HepG2 (cell line): ENCODE results near the gene DOCK1. TPM values are rescaled to one million over a fixed set of nuclear protein-coding genes. Genes with fewer than 3 reads are reported as not detected.

Experiments used
- ATAC-seq: fragments of 200-7000 bp; cut with Tn5 transposase; 3 replicates; pipeline ENCODE4 v1.9.1; 2020; ENCODE audit warnings: mild to moderate bottlenecking, moderate library complexity
- BruUV-seq: library from RNA; stranded (reverse); fragments of 400-500 nt; replicated peaks from 2 replicates; lab custom pipeline; 2021; lab: Mats Ljungman, UMichigan
- CTCF ChIA-PET: fragments of 300-600 bp; formaldehyde crosslinking; extraction: SDS; loops from one replicate; lab custom pipeline; 2021; ENCODE audit warnings: low total read pairs, inconsistent platforms, low intra/inter-chr PET ratio; lab: Yijun Ruan, JAX
- POLR2A ChIA-PET: fragments of 350-600 bp; sonication (Branson Sonifier 250); formaldehyde crosslinking; loops from one replicate; lab custom pipeline; 2020; ENCODE audit warnings: antibody characterized with exemption, inconsistent platforms; lab: Yijun Ruan, JAX
- DNase-seq: peaks from one replicate; pipeline ENCODE4 v3.0.0-alpha.2; 2015; ENCODE audit warnings: low spot score
- FAIRE-seq: peaks from 3 replicates; lab custom pipeline; 2011; peaks lifted over from hg19 to GRCh38; lab: Jason Lieb, UNC
- H2AFZ ChIP-seq: one replicate; pipeline ENCODE4 v1.6.1; 2011; ENCODE audit warnings: low read length, inconsistent platforms
- H3K27ac ChIP-seq: fragments of 300-600 bp; 3 replicates; pipeline ENCODE4 v1.8.0; 2011; ENCODE audit warnings: mixed run types, mild to moderate bottlenecking, mixed read lengths, low read length, inconsistent platforms; ENCODE audit not compliant: insufficient read depth; ENCODE audit errors: extremely low read length
- H3K27me3 ChIP-seq, 2 experiments: fragments of 200-600 bp in 1 of 2; 2 replicates in 1 of 2; 3 replicates in 1 of 2; pipeline versions ENCODE4 v1.6.0 to v1.8.0; 2011; ENCODE audit warnings: low read length in 2 of 2, mild to moderate bottlenecking in 2 of 2, moderate library complexity in 2 of 2, inconsistent platforms in 1 of 2; ENCODE audit not compliant: insufficient read depth in 2 of 2, control insufficient read depth in 1 of 2
- H3K36me3 ChIP-seq, 2 experiments: fragments of 200-600 bp in 1 of 2; replicated peaks in 1 of 2; 2 replicates in 1 of 2; 3 replicates in 1 of 2; pipeline versions ENCODE4 v1.5.1 to v1.8.0; 2011; ENCODE audit warnings: low read length in 2 of 2, inconsistent platforms in 1 of 2; ENCODE audit not compliant: insufficient read depth in 2 of 2, control insufficient read depth in 1 of 2
- H3K4me1 ChIP-seq: 2 replicates; pipeline ENCODE4 v1.5.1; 2012; ENCODE audit warnings: low read length, inconsistent platforms; ENCODE audit not compliant: insufficient read depth
- H3K4me2 ChIP-seq: 2 replicates; pipeline ENCODE4 v1.6.0; 2011; ENCODE audit warnings: low read depth, low read length, inconsistent platforms
- H3K4me3 ChIP-seq, 3 experiments: fragments of 200-600 bp in 1 of 3; sonication (generic), shearing (Covaris generic) in 1 of 3; replicated peaks in 1 of 3; 2 replicates each; pipeline ENCODE4 v1.5.1; 2011 to 2016; ENCODE audit warnings: low read length in 3 of 3, inconsistent platforms in 2 of 3, low read depth in 2 of 3, mild to moderate bottlenecking in 2 of 3, control low read depth in 1 of 3, mixed read lengths in 1 of 3; ENCODE audit not compliant: insufficient read depth in 1 of 3
- H3K79me2 ChIP-seq: one replicate; pipeline ENCODE4 v1.6.1; 2011; ENCODE audit warnings: low read length, inconsistent platforms; ENCODE audit not compliant: insufficient read depth
- H3K9ac ChIP-seq: 2 replicates; pipeline ENCODE4 v1.6.0; 2011; ENCODE audit warnings: mild to moderate bottlenecking, low read depth, low read length, inconsistent platforms; ENCODE audit not compliant: insufficient read depth
- H3K9me3 ChIP-seq: 2 replicates; pipeline ENCODE4 v1.5.1; 2012; ENCODE audit warnings: mild to moderate bottlenecking, low read length
- H4K20me1 ChIP-seq: 2 replicates; pipeline ENCODE4 v1.6.0; 2011; ENCODE audit warnings: inconsistent platforms, mild to moderate bottlenecking, low read length, moderate library complexity; ENCODE audit not compliant: insufficient read depth
- EED ChIP-seq: sonication (generic); formaldehyde crosslinking; IDR thresholded peaks from 2 replicates; pipeline ENCODE4 v1.5.0; 2020; ENCODE audit warnings: mild to moderate bottlenecking, missing genetic modification reagents
- HNRNPUL1 ChIP-seq: fragments of 200-400 bp; formaldehyde crosslinking; IDR thresholded peaks from 2 replicates; pipeline ENCODE4 v1.6.1; 2017; ENCODE audit warnings: low read depth, mild to moderate bottlenecking, low read length, moderate library complexity
- MAF1 ChIP-seq: sonication (generic); formaldehyde crosslinking; IDR thresholded peaks from 2 replicates; pipeline ENCODE4 v1.5.0; 2020; ENCODE audit warnings: missing genetic modification reagents, borderline replicate concordance
- MEIS1 ChIP-seq: sonication (generic); formaldehyde crosslinking; IDR thresholded peaks from 2 replicates; pipeline ENCODE4 v1.9.0; 2021; ENCODE audit warnings: mild to moderate bottlenecking, missing genetic modification reagents, moderate library complexity, borderline replicate concordance
- PRMT3 ChIP-seq: sonication (generic); formaldehyde crosslinking; IDR thresholded peaks from 2 replicates; pipeline ENCODE4 v1.8.1; 2022; ENCODE audit warnings: low read depth, mild to moderate bottlenecking, moderate library complexity, missing genetic modification reagents, borderline replicate concordance
- RFXAP ChIP-seq: sonication (generic); formaldehyde crosslinking; IDR thresholded peaks from 2 replicates; pipeline ENCODE4 v1.4.0; 2020; ENCODE audit warnings: missing genetic modification reagents, borderline replicate concordance
- SP5 ChIP-seq: IDR thresholded peaks from 2 replicates; pipeline ENCODE4 v1.6.1; 2016; ENCODE audit warnings: low read depth, borderline replicate concordance
- ZNF33A ChIP-seq: sonication (generic); formaldehyde crosslinking; IDR thresholded peaks from 2 replicates; pipeline ENCODE4 v1.5.1; 2020; ENCODE audit warnings: missing genetic modification reagents, mild to moderate bottlenecking, moderate library complexity, borderline replicate concordance
- ZNF44 ChIP-seq: sonication (generic); formaldehyde crosslinking; IDR thresholded peaks from 2 replicates; pipeline ENCODE4 v1.5.1; 2020; ENCODE audit warnings: mild to moderate bottlenecking, missing genetic modification reagents
- ZNF619 ChIP-seq: sonication (generic); formaldehyde crosslinking; IDR thresholded peaks from 2 replicates; pipeline ENCODE4 v1.4.0; 2020; ENCODE audit warnings: mild to moderate bottlenecking, missing genetic modification reagents
- ZNF678 ChIP-seq: sonication (generic); formaldehyde crosslinking; IDR thresholded peaks from 2 replicates; pipeline ENCODE4 v1.4.0; 2020; ENCODE audit warnings: mild to moderate bottlenecking, missing genetic modification reagents
- ZNF709 ChIP-seq: sonication (generic); formaldehyde crosslinking; IDR thresholded peaks from 2 replicates; pipeline ENCODE4 v1.5.0; 2020; ENCODE audit warnings: mild to moderate bottlenecking, missing genetic modification reagents
- ZNF773 ChIP-seq: sonication (generic); formaldehyde crosslinking; IDR thresholded peaks from 2 replicates; pipeline ENCODE4 v1.4.0; 2020; ENCODE audit warnings: missing genetic modification reagents, borderline replicate concordance
- WGBS: methylation state at CpG from one replicate; pipeline ENCODE4 v1.1.6; 2017; ENCODE audit warnings: low lambda C conversion rate; 5-methylcytosine and 5-hydroxymethylcytosine counted together
- in situ Hi-C: cut with HindIII; loops from 2 replicates; pipeline ENCODE4 v1.10.0; 2017; ENCODE audit warnings: low pct_unique_long_range_greater_than_20kb; ENCODE audit not compliant: extremely low pct_ligation_motif_present
- intact Hi-C: fragments of 100-400 bp; cut with micrococcal nuclease; formaldehyde crosslinking; loops from one replicate; pipeline ENCODE4 v1.10.0; 2022; ENCODE audit not compliant: unreplicated experiment
- polyA plus RNA-seq, 8 experiments: library from polyadenylated mRNA; depleted of rRNA in 3 of 8; stranded (reverse) in 7 of 8; unstranded in 1 of 8; fragments of >200 nt; fragmentation: Illumina TruSeq in 4 of 8; extraction: Trizol in 4 of 8; gene quantifications; 2 replicates each; pipeline versions ENCODE4 v1.2.1 to v1.2.3, GENCODE V29; 2011 to 2016; ENCODE audit warnings: low read depth in 4 of 8, missing spikeins in 1 of 8, mixed read lengths in 1 of 8; ENCODE audit not compliant: insufficient read depth in 1 of 8
- total RNA-seq, 5 experiments: library from RNA; depleted of rRNA; stranded (reverse); fragments of >200 nt; fragmentation: Illumina TruSeq; extraction: Trizol; gene quantifications; 2 replicates each; pipeline ENCODE4 v1.2.3, GENCODE V29; 2016; ENCODE audit warnings: low read depth in 1 of 5

The DOCK1 gene
- total and polyA plus RNA-seq, 2 of the 13 experiments (the other 11 are each of a cell fraction or from before 2014, with no cell fraction given) = 8.3 to 25.5 TPM

DNA sequence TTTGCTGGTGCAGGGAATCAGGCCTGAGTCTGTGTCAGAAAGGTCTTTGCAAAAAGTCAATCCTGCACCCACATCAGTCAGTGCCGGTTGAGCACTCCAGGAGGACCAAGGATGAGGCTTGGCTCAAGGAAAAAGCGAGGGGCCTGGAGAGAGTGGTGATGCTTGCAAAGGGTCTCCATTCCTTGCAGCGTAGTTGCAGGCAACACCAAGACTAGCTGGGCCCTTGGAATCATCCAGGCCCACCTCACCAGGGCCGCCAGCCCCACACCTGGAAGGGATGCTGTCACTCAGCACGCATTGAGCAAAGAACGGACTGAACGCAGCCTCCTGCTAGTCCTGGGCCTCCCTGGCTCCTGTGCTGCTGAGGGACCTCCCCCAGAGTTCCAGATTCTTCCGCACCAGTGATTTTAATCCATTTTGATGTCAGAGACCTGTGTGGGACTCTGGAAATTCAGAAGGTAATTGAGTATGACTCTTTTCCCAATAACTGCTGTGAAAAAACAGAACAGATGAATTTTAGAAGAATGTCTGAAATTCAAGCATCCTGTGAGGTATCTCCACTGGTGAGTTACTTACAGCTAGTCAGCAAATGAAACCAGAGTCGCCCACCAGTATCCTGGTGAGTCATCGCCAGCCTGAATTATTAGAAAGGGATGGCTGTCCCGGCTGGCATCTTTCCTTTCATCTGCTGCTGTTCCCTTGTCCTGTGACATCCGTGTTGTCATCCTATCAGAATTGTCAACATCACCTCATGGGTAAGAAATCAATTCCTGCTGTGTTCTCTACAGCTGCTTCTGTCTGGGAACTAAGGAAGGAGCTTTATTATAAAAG is 493.1 kb downstream of the DOCK1 start:
- DNase-seq (no peak), ATAC-seq (no peak), FAIRE-seq (no peak)
- Histone ChIP-seq H3K9me3 (no peaks in the 10 kb centered on the region), H3K27ac (no peak overlapping the region), H3K36me3 (peaks cover 0 to 5% of the 10 kb centered on the region in 2 experiments; a peak in 1 of 5 replicates), H3K9ac (no peak overlapping the region), H3K4me1 (no peaks in the 10 kb centered on the region), H3K27me3 (no peaks in the 10 kb centered on the region), H3K4me2 (no peak overlapping the region), H3K4me3 (no peak overlapping the region), H2AFZ (no peak overlapping the region), H3K79me2 (no peaks in the 10 kb centered on the region), H4K20me1 (no peaks in the 10 kb centered on the region)
- 93% methylated on average over 8 of the region's 12 CpGs for WGBS
- TF ChIP-seq RFXAP (CRISPR knock-in tag) (no peak), MEIS1 (no peak), ZNF678 (CRISPR knock-in tag) (no peak), ZNF33A (CRISPR knock-in tag) (no peak), PRMT3 (CRISPR knock-in tag) (no peak), HNRNPUL1 (no peak), ZNF44 (CRISPR knock-in tag) (no peak), SP5 (CRISPR knock-in tag) (no peak), ZNF709 (CRISPR knock-in tag) (no peak), MAF1 (CRISPR knock-in tag) (no peak), ZNF773 (no peak), EED (CRISPR knock-in tag) (no peak), ZNF619 (CRISPR knock-in tag) (no peak)
- CTCF ChIA-PET = no interaction called here
- in situ Hi-C loops (no loop called here), intact Hi-C loops (no loop called here)
- BruUV-seq = no TSS peak
- POLR2A ChIA-PET = no interaction called here
